ENCODE data around the gene TJP1.
"Not testable (repeated sequence)": the region's sequence is repeated elsewhere in the genome, so short reads cannot be mapped to it uniquely, and the experiment has no call there.

The TJP1 gene

GRCh38 chr15:29756358-29757267 is 65.7 kb downstream of the TJP1 start:
- no peak for TF ChIP-seq ZFP30 (CRISPR knock-in tag; IDR thresholded peaks at IDR 0.05)
- no peak for TF ChIP-seq ZNF8 (CRISPR knock-in tag; IDR thresholded peaks at IDR 0.05)
- no peak for TF ChIP-seq ZFP3 (CRISPR knock-in tag; IDR thresholded peaks at IDR 0.05)
- no peak for TF ChIP-seq POU6F1 (CRISPR knock-in tag; IDR thresholded peaks at IDR 0.05; ENCODE audit: borderline replicate concordance, low read depth)
- TF ChIP-seq PPARA (CRISPR knock-in tag; IDR thresholded peaks at IDR 0.05; ENCODE audit: borderline replicate concordance) = no peak
- TF ChIP-seq ISL1 (CRISPR knock-in tag; IDR thresholded peaks at IDR 0.05) = no peak
- TF ChIP-seq, protein P1, sequence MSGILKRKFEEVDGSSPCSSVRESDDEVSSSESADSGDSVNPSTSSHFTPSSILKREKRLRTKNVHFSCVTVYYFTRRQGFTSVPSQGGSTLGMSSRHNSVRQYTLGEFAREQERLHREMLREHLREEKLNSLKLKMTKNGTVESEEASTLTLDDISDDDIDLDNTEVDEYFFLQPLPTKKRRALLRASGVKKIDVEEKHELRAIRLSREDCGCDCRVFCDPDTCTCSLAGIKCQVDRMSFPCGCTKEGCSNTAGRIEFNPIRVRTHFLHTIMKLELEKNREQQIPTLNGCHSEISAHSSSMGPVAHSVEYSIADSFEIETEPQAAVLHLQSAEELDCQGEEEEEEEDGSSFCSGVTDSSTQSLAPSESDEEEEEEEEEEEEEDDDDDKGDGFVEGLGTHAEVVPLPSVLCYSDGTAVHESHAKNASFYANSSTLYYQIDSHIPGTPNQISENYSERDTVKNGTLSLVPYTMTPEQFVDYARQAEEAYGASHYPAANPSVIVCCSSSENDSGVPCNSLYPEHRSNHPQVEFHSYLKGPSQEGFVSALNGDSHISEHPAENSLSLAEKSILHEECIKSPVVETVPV (CRISPR knock-in tag; IDR thresholded peaks at IDR 0.05) = no peak
- TF ChIP-seq TCF4 (CRISPR knock-in tag; IDR thresholded peaks at IDR 0.05; ENCODE audit: borderline replicate concordance) = no peak
- TF ChIP-seq ZNF70 (CRISPR knock-in tag; IDR thresholded peaks at IDR 0.05) = no peak
- TF ChIP-seq CSDC2 (CRISPR knock-in tag; IDR thresholded peaks at IDR 0.05) = no peak
- no peak for TF ChIP-seq ZC3H10 (CRISPR knock-in tag; IDR thresholded peaks at IDR 0.05)
- no peak for TF ChIP-seq ESRRG (CRISPR knock-in tag; IDR thresholded peaks at IDR 0.05)
- TF ChIP-seq, protein P2, sequence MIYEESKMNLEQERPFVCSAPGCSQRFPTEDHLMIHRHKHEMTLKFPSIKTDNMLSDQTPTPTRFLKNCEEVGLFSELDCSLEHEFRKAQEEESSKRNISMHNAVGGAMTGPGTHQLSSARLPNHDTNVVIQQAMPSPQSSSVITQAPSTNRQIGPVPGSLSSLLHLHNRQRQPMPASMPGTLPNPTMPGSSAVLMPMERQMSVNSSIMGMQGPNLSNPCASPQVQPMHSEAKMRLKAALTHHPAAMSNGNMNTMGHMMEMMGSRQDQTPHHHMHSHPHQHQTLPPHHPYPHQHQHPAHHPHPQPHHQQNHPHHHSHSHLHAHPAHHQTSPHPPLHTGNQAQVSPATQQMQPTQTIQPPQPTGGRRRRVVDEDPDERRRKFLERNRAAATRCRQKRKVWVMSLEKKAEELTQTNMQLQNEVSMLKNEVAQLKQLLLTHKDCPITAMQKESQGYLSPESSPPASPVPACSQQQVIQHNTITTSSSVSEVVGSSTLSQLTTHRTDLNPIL (CRISPR knock-in tag; IDR thresholded peaks at IDR 0.05; ENCODE audit: low read depth) = no peak
- no peak for TF ChIP-seq SNAI2 (CRISPR knock-in tag; IDR thresholded peaks at IDR 0.05)
- TF ChIP-seq ARNTL (CRISPR knock-in tag; IDR thresholded peaks at IDR 0.05; ENCODE audit: borderline replicate concordance, low read depth) = no peak
- TF ChIP-seq TSHZ2 (CRISPR knock-in tag; IDR thresholded peaks at IDR 0.05) = no peak
- TF ChIP-seq PATZ1 (CRISPR knock-in tag; IDR thresholded peaks at IDR 0.05; ENCODE audit: borderline replicate concordance) = no peak
- TF ChIP-seq TOX (CRISPR knock-in tag; IDR thresholded peaks at IDR 0.05; ENCODE audit: borderline replicate concordance) = no peak
- ATAC-seq = no peak

- not testable (repeated sequence) for ATAC-seq
- peak; percentile 78 for TF ChIP-seq ZNF8 (CRISPR knock-in tag; IDR thresholded peaks at IDR 0.05)
Measured at GRCh38 chr15:29754009-29754408, 68.3 kb downstream of the TJP1 start.

DNA sequence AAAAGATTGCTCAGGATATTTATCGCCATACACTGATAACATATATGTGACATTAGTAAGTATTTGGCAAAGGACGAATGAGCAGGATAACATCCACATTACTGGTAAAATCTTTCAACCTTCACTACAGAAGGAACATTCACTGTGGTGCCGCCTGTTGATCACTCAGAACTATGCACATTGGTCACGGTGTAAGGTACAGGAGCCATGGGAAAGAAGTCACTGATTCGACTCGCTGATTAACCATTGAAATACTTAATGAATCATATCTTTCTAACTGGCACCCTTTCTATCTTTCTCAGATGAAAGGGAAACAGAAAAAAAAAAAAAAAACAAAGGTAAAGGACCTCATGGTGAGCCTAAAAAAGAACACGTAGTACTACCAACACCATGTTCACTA is 68.8 kb downstream of the TJP1 start:
- ATAC-seq = no peak
- TF ChIP-seq PPARA (CRISPR knock-in tag; IDR thresholded peaks at IDR 0.05; ENCODE audit: borderline replicate concordance) = no peak
- TF ChIP-seq ZNF70 (CRISPR knock-in tag; IDR thresholded peaks at IDR 0.05) = no peak
- TF ChIP-seq, protein P1 (CRISPR knock-in tag; IDR thresholded peaks at IDR 0.05) = no peak
- TF ChIP-seq POU6F1 (CRISPR knock-in tag; IDR thresholded peaks at IDR 0.05; ENCODE audit: borderline replicate concordance, low read depth) = no peak
- no peak for TF ChIP-seq ISL1 (CRISPR knock-in tag; IDR thresholded peaks at IDR 0.05)
- TF ChIP-seq ZNF8 (CRISPR knock-in tag; IDR thresholded peaks at IDR 0.05) = no peak
- TF ChIP-seq ZNF565 (CRISPR knock-in tag; conservative IDR thresholded peaks at IDR 0.05; ENCODE audit: low read depth) = no peak
- TF ChIP-seq ESRRG (CRISPR knock-in tag; IDR thresholded peaks at IDR 0.05) = no peak
- no peak for TF ChIP-seq BACH2 (CRISPR knock-in tag; IDR thresholded peaks at IDR 0.05; ENCODE audit: borderline replicate concordance)
- TF ChIP-seq ZFP3 (CRISPR knock-in tag; IDR thresholded peaks at IDR 0.05) = no peak
- TF ChIP-seq TCF4 (CRISPR knock-in tag; IDR thresholded peaks at IDR 0.05; ENCODE audit: borderline replicate concordance) = no peak
